HL-60 (cell line): ENCODE measurements around the gene ATP9B.
"Not testable (repeated sequence)": the region's sequence is repeated elsewhere in the genome, so short reads cannot be mapped to it uniquely, and the experiment has no call there.

Experiments
- DNase-seq, 2 experiments: peaks; one replicate each; pipeline ENCODE4 v3.0.0-alpha.2; 2010 to 2020; ENCODE audit warnings: low read depth in 1 of 2, low spot score in 1 of 2
- H3K27ac ChIP-seq: fragments of 250-450 bp; sonication (Bioruptor Pico); replicated peaks from 2 replicates; pipeline ENCODE4 v1.5.1; 2020; ENCODE audit warnings: mild to moderate bottlenecking, moderate library complexity
- H3K27me3 ChIP-seq: fragments of 250-450 bp; sonication (Bioruptor Pico); 2 replicates; pipeline ENCODE4 v1.5.1; 2021; ENCODE audit warnings: mild to moderate bottlenecking, moderate library complexity; ENCODE audit not compliant: insufficient read depth, poor library complexity, severe bottlenecking
- H3K4me3 ChIP-seq: replicated peaks from 2 replicates; pipeline ENCODE4 v1.5.1; 2011; ENCODE audit warnings: mild to moderate bottlenecking, control low read depth, low read length; ENCODE audit not compliant: insufficient read depth
- GABPA ChIP-seq: IDR thresholded peaks from 2 replicates; pipeline ENCODE4 v1.6.1; 2012; ENCODE audit warnings: low read depth
- POLR2AphosphoS5 ChIP-seq: IDR thresholded peaks from 2 replicates; pipeline ENCODE4 v1.6.1; 2012; ENCODE audit warnings: low read depth
- SPI1 ChIP-seq: IDR thresholded peaks from 2 replicates; pipeline ENCODE4 v1.6.1; 2012; ENCODE audit warnings: low read depth, mild to moderate bottlenecking, borderline replicate concordance
- TF ChIP-seq, protein P1 (sequence below): IDR thresholded peaks from 2 replicates; pipeline ENCODE4 v1.6.1; 2012; ENCODE audit warnings: low read depth; ENCODE audit not compliant: insufficient replicate concordance
- TF ChIP-seq, protein P2 (sequence below): IDR thresholded peaks from one replicate; pipeline ENCODE4 v1.5.1; 2011; ENCODE audit warnings: low read length, control low read depth, inconsistent platforms; ENCODE audit not compliant: insufficient read depth

The ATP9B gene

DNA sequence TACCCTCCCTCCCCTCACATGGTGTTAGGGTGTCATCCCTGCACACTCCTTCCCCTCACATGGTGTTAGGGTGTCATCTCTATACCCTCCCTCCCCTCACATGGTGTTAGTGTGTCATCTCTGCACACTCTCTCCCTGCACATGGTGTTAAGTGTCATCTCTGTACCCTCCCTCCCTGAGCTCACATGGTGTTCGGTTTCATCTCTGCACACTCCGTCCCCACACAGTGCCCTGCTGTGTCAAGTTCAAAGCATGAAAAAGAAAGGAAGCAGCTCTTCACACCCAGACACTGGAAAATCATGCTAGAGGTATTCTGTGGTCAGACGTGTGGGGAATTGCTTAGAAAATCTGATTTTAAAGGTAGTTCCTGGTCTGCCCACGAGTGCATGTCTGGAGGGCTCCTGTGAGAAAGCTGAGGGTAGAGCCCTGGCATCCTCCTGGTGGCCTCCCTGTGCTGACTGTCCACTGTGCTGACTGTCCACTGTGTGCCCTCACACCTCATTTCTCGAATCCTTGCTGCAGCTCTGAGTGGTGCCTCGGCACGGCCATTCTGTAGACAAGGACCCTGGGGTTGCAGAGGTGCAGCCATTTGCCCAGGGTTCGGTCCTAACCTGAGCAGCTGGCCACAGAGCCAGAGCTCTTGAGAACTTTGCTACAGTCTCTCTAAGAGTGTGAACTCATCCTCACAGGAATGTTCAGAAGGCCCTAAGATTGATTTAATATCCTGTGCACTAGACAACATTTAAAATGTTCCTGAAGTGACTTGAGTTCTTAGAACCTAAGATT lies 257.4 kb downstream of the ATP9B start:
- no peak for DNase-seq
- TF ChIP-seq GABPA = no peak
- TF ChIP-seq, protein P1, sequence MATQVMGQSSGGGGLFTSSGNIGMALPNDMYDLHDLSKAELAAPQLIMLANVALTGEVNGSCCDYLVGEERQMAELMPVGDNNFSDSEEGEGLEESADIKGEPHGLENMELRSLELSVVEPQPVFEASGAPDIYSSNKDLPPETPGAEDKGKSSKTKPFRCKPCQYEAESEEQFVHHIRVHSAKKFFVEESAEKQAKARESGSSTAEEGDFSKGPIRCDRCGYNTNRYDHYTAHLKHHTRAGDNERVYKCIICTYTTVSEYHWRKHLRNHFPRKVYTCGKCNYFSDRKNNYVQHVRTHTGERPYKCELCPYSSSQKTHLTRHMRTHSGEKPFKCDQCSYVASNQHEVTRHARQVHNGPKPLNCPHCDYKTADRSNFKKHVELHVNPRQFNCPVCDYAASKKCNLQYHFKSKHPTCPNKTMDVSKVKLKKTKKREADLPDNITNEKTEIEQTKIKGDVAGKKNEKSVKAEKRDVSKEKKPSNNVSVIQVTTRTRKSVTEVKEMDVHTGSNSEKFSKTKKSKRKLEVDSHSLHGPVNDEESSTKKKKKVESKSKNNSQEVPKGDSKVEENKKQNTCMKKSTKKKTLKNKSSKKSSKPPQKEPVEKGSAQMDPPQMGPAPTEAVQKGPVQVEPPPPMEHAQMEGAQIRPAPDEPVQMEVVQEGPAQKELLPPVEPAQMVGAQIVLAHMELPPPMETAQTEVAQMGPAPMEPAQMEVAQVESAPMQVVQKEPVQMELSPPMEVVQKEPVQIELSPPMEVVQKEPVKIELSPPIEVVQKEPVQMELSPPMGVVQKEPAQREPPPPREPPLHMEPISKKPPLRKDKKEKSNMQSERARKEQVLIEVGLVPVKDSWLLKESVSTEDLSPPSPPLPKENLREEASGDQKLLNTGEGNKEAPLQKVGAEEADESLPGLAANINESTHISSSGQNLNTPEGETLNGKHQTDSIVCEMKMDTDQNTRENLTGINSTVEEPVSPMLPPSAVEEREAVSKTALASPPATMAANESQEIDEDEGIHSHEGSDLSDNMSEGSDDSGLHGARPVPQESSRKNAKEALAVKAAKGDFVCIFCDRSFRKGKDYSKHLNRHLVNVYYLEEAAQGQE = no peak
- TF ChIP-seq POLR2AphosphoS5 = no peak
- no peak for TF ChIP-seq SPI1
- TF ChIP-seq, protein P2, sequence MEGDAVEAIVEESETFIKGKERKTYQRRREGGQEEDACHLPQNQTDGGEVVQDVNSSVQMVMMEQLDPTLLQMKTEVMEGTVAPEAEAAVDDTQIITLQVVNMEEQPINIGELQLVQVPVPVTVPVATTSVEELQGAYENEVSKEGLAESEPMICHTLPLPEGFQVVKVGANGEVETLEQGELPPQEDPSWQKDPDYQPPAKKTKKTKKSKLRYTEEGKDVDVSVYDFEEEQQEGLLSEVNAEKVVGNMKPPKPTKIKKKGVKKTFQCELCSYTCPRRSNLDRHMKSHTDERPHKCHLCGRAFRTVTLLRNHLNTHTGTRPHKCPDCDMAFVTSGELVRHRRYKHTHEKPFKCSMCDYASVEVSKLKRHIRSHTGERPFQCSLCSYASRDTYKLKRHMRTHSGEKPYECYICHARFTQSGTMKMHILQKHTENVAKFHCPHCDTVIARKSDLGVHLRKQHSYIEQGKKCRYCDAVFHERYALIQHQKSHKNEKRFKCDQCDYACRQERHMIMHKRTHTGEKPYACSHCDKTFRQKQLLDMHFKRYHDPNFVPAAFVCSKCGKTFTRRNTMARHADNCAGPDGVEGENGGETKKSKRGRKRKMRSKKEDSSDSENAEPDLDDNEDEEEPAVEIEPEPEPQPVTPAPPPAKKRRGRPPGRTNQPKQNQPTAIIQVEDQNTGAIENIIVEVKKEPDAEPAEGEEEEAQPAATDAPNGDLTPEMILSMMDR = no peak
- Histone ChIP-seq H3K27me3 (no peaks in the 10 kb centered on the region), H3K4me3 (no peak overlapping the region), H3K27ac (no peak overlapping the region)

DNA sequence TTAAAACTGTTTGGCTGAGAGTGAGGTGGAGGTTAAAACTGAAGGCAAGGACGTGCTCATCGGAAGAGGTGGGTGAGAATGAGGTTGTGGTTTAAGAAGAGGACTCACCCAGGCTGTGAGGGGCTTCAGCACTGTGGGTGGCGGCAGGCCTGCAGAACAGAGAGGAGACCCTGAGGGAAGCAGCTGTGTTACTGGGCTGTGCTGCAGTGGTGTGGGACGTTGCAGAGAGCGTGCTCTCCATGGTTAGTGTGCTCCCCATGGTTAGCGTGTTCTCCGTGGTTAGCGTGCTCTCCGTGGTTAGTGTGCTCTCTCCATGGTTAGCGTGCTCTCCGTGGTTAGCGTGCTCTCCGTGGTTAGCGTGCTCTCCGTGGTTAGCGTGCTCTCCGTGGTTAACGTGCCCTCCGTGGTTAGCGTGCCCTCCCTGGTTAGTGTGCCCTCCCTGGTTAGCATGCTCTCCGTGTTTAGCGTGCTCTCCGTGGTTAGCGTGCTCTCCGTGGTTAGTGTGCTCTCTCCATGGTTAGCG lies 258.1 kb downstream of the ATP9B start:
- no peak for DNase-seq
- H3K4me3 ChIP-seq = no peak overlapping the region
- H3K27me3 ChIP-seq = no peaks in the 10 kb centered on the region
- no peak overlapping the region for H3K27ac ChIP-seq
- TF ChIP-seq SPI1 (no peak), POLR2AphosphoS5 (no peak), GABPA (no peak)
- TF ChIP-seq, protein P2 = no peak
- TF ChIP-seq, protein P1 = no peak

DNA sequence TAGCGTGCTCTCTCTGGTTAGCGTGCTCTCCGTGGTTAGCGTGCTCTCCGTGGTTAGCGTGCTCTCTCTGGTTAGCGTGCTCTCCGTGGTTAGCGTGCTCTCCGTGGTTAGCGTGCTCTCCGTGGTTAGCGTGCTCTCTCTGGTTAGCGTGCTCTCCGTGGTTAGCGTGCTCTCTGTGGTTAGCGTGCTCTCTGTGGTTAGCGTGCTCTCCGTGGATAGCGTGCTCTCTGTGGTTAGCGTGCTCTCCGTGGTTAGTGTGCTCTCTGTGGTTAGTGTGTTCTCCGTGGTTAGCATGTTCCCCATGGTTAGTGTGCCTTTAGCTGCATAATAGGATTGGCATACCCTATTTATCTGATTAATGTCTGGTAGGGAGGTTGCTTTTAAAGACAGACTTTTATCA lies 258.7 kb downstream of the ATP9B start:
- not testable (repeated sequence) for H3K4me3 ChIP-seq, H3K27me3 ChIP-seq, DNase-seq, H3K27ac ChIP-seq

DNA sequence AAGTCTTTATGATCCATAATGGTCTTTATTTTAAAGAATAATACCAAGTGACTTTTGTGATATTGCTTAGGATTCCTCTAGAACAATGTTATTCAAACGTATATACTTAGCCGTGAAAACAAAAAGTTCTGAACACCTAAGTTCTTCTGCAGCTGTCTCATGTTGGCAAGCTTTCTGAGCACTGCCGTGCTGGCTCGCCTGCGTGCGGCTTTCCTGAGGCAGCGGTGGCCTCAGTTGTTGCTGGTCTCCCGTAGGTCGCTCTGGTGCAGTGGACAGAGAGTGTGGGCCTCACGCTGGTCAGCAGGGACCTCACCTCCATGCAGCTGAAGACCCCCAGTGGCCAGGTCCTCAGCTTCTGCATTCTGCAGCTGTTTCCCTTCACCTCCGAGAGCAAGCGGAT lies 259.7 kb downstream of the ATP9B start:
- DNase-seq = no peak
- Histone ChIP-seq H3K27ac (no peak overlapping the region), H3K4me3 (no peak overlapping the region), H3K27me3 (no peaks in the 10 kb centered on the region)
- TF ChIP-seq POLR2AphosphoS5 (no peak), SPI1 (no peak), GABPA (no peak)
- TF ChIP-seq, protein P1 = no peak
- TF ChIP-seq, protein P2 = no peak
